Sigmoid colon (tissue), 4 donors: Measurements from ENCODE around the gene ABLIM2.

ENCODE experiments used
- CTCF ChIP-seq, 4 experiments: fragments of 450-650 bp in 3 of 4; fragments of 200-600 bp in 1 of 4; IDR thresholded peaks; one replicate each; pipeline ENCODE4 v1.5.1; 2016 to 2019; ENCODE audit warnings: antibody characterized with exemption in 4 of 4, mild to moderate bottlenecking in 3 of 4, moderate library complexity in 2 of 4
- POLR2AphosphoS5 ChIP-seq, 4 donors: sonication (generic); formaldehyde crosslinking; IDR thresholded peaks; one replicate each; pipeline ENCODE4 v1.6.1; 2017; ENCODE audit warnings: antibody characterized with exemption in 4 of 4

GRCh38 chr4:8207314-8207713 is 48.7 kb upstream of the ABLIM2 start:
- TF ChIP-seq CTCF (IDR thresholded peaks at IDR 0.05) (no peak), POLR2AphosphoS5 (IDR thresholded peaks at IDR 0.05) (no peak)
